K562 (cell line): ENCODE measurements around the gene AKT1S1. TPM values are rescaled to one million over a fixed set of nuclear protein-coding genes. Genes with fewer than 3 reads are reported as not detected.

ENCODE experiments used
- ATAC-seq: fragments of 200-7000 bp; cut with Tn5 transposase; 3 replicates; pipeline ENCODE4 v1.9.1; 2020; ENCODE audit warnings: moderate library complexity
- BruUV-seq: library from RNA; stranded (reverse); fragments of 400-500 nt; replicated peaks from 2 replicates; lab custom pipeline; 2021; lab: Mats Ljungman, UMichigan
- CTCF ChIA-PET: fragments of 300-600 bp; formaldehyde crosslinking; extraction: SDS; loops from one replicate; lab custom pipeline; 2021; ENCODE audit warnings: low intra/inter-chr PET ratio; lab: Yijun Ruan, JAX
- POLR2A ChIA-PET: fragments of 300-600, 350-650 bp; sonication (Branson Sonifier 250); formaldehyde crosslinking; extraction: SDS; loops from one replicate; lab custom pipeline; 2021; ENCODE audit warnings: antibody characterized with exemption, inconsistent platforms; lab: Yijun Ruan, JAX
- DNase-seq, 4 experiments: peaks; one replicate each; pipeline versions ENCODE4 v3.0.0 to v3.0.0-alpha.2; 2011 to 2018; ENCODE audit warnings: low spot score in 3 of 4, mixed read lengths in 3 of 4; ENCODE audit errors: extremely low read depth in 1 of 4
- FAIRE-seq: peaks from 2 replicates; lab custom pipeline; 2011; peaks lifted over from hg19 to GRCh38; lab: Jason Lieb, UNC
- H2AFZ ChIP-seq: 2 replicates; pipeline ENCODE4 v1.6.0; 2011; ENCODE audit warnings: low read depth, low read length, control low read depth, inconsistent platforms
- H3K27ac ChIP-seq: fragments of 200-600 bp; 3 replicates; pipeline ENCODE4 v1.8.0; 2011; ENCODE audit warnings: low read depth, mild to moderate bottlenecking, control low read depth, inconsistent platforms, low read length, moderate library complexity, mixed read lengths; ENCODE audit errors: extremely low read depth
- H3K27me3 ChIP-seq, 2 experiments: fragments of 300-600 bp in 1 of 2; 2 replicates in 1 of 2; 3 replicates in 1 of 2; pipeline versions ENCODE4 v1.6.0 to v1.8.0; 2011; ENCODE audit warnings: inconsistent platforms in 2 of 2, low read length in 2 of 2, mild to moderate bottlenecking in 1 of 2, mixed read lengths in 1 of 2, moderate library complexity in 1 of 2; ENCODE audit not compliant: control insufficient read depth in 2 of 2, insufficient read depth in 2 of 2
- H3K36me3 ChIP-seq: fragments of 300-600 bp; 3 replicates; pipeline ENCODE4 v1.8.0; 2011; ENCODE audit warnings: mild to moderate bottlenecking, low read length, inconsistent platforms; ENCODE audit not compliant: control insufficient read depth, insufficient read depth
- H3K4me1 ChIP-seq, 2 experiments: fragments of 200-600 bp in 1 of 2; replicated peaks in 1 of 2; 2 replicates in 1 of 2; 3 replicates in 1 of 2; pipeline versions ENCODE4 v1.5.1 to v1.8.0; 2011; ENCODE audit warnings: inconsistent platforms in 2 of 2, low read length in 2 of 2, mild to moderate bottlenecking in 1 of 2, mixed read lengths in 1 of 2, moderate library complexity in 1 of 2; ENCODE audit not compliant: control insufficient read depth in 2 of 2, insufficient read depth in 2 of 2
- H3K4me2 ChIP-seq: 2 replicates; pipeline ENCODE4 v1.6.1; 2011; ENCODE audit warnings: low read length, control low read depth, inconsistent platforms, mixed read lengths; ENCODE audit not compliant: insufficient read depth
- H3K4me3 ChIP-seq: fragments of 200-600 bp; sonication (generic), shearing (Covaris generic); 2 replicates; pipeline ENCODE4 v1.5.1; 2016; ENCODE audit warnings: control low read depth, inconsistent platforms
- H3K79me2 ChIP-seq: fragments of 200-600 bp; 3 replicates; pipeline ENCODE4 v1.8.0; 2011; ENCODE audit warnings: low read length, inconsistent platforms; ENCODE audit not compliant: control insufficient read depth, insufficient read depth
- H3K9ac ChIP-seq, 2 experiments: 2 replicates each; pipeline versions ENCODE4 v1.6.0 to v1.6.1; 2011; ENCODE audit warnings: low read depth in 2 of 2, low read length in 2 of 2, control low read depth in 1 of 2, inconsistent platforms in 1 of 2, mild to moderate bottlenecking in 1 of 2, mixed read lengths in 1 of 2; ENCODE audit not compliant: insufficient read depth in 1 of 2
- H3K9me1 ChIP-seq: one replicate; pipeline ENCODE4 v1.6.0; 2011; ENCODE audit warnings: inconsistent platforms, mild to moderate bottlenecking, low read length, moderate library complexity; ENCODE audit not compliant: control insufficient read depth, insufficient read depth
- H3K9me3 ChIP-seq: replicated peaks from 2 replicates; pipeline ENCODE4 v1.5.1; 2011; ENCODE audit warnings: low read depth, low read length, inconsistent platforms; ENCODE audit not compliant: control insufficient read depth, insufficient read depth
- H4K20me1 ChIP-seq: replicated peaks from 2 replicates; pipeline ENCODE4 v1.6.1; 2011; ENCODE audit warnings: low read length, inconsistent platforms, mixed read lengths; ENCODE audit not compliant: control insufficient read depth, insufficient read depth
- ATF7 ChIP-seq: fragments of 450-650 bp; IDR thresholded peaks from 2 replicates; pipeline ENCODE4 v1.7.1; 2014; ENCODE audit warnings: mild to moderate bottlenecking, moderate library complexity
- CHD4 ChIP-seq: fragments of 200-600 bp; sonication (generic); IDR thresholded peaks from 3 replicates; pipeline ENCODE4 v1.6.1; 2012; ENCODE audit warnings: low read depth, mild to moderate bottlenecking, mixed read lengths, low read length, inconsistent platforms; ENCODE audit not compliant: insufficient read depth, insufficient replicate concordance, poor library complexity, severe bottlenecking
- DMBX1 ChIP-seq: fragments of 250-450 bp; sonication (Bioruptor Pico); IDR thresholded peaks from 2 replicates; pipeline ENCODE4 v1.8.0; 2022; ENCODE audit warnings: inconsistent platforms, mild to moderate bottlenecking, moderate library complexity, borderline replicate concordance
- JUN ChIP-seq, 2 experiments: sonication (generic) in 1 of 2; formaldehyde crosslinking in 1 of 2; IDR thresholded peaks; 2 replicates each; pipeline versions ENCODE4 v1.6.1 to v1.8.0; 2012 to 2022; ENCODE audit warnings: borderline replicate concordance in 2 of 2, mild to moderate bottlenecking in 2 of 2, improper control_type of control experiment in 1 of 2, low read depth in 1 of 2, low read length in 1 of 2, missing genetic modification reagents in 1 of 2
- RREB1 ChIP-seq: fragments of 250-450 bp; sonication (Bioruptor Pico); IDR thresholded peaks from 2 replicates; pipeline ENCODE4 v1.4.0; 2020
- ZNF431 ChIP-seq: sonication (generic); formaldehyde crosslinking; IDR thresholded peaks from 2 replicates; pipeline ENCODE4 v1.8.0; 2022; ENCODE audit warnings: mild to moderate bottlenecking, missing genetic modification reagents
- WGBS: fragments of 100-300 bp; shearing (Covaris generic); methylation state at CpG from one replicate; pipeline ENCODE4 v1.1.6; 2016; ENCODE audit warnings: low coverage, mixed read lengths; ENCODE audit not compliant: insufficient coverage; ENCODE audit errors: missing lambda C conversion rate; 5-methylcytosine and 5-hydroxymethylcytosine counted together
- in situ Hi-C: fragments of 300-500 bp; cut with MboI; formaldehyde crosslinking; loops from 4 replicates; pipeline ENCODE4 v1.15.0; 2018; ENCODE audit warnings: inconsistent platforms, mixed read lengths
- intact Hi-C: fragments of 100-400 bp; cut with micrococcal nuclease; formaldehyde crosslinking; loops from 2 replicates; pipeline ENCODE4 v1.14.2; 2022
- polyA plus RNA-seq, 8 experiments: library from polyadenylated mRNA; depleted of rRNA in 4 of 8; stranded (reverse) in 5 of 8; unstranded in 3 of 8; fragments of >200 nt; fragmentation: Nextera tagmentation in 2 of 8; fragmentation: Illumina TruSeq in 1 of 8; extraction: Ambion mirVana in 2 of 8; extraction: Trizol in 1 of 8; gene quantifications; 2 replicates each; pipeline versions ENCODE4 v1.2.1 to v1.2.3, GENCODE V29; 2011 to 2014; ENCODE audit warnings: inconsistent platforms in 1 of 8, missing spikeins in 1 of 8
- total RNA-seq, 7 experiments: library from RNA; depleted of rRNA in 6 of 7; stranded (reverse); fragments of >200 nt in 6 of 7; fragmentation: Illumina TruSeq in 2 of 7; extraction: Trizol in 2 of 7; gene quantifications; 2 replicates each; pipeline versions ENCODE4 v1.2.1 to v1.2.3, GENCODE V29; 2011 to 2021; ENCODE audit warnings: low replicate concordance in 1 of 7
- TF ChIP-seq, protein P1 (sequence below): fragments of 200-800 bp; sonication (Bioruptor generic); IDR thresholded peaks from 2 replicates; pipeline ENCODE4 v1.6.1; 2017; ENCODE audit warnings: missing genetic modification characterization, missing compliant biosample characterization

AKT1S1 gene
- total and polyA plus RNA-seq, 9 of the 15 experiments (the other 6 are each of a cell fraction or from before 2014, with no cell fraction given): 1.2 to 50.3 (median 17.1) TPM

DNA sequence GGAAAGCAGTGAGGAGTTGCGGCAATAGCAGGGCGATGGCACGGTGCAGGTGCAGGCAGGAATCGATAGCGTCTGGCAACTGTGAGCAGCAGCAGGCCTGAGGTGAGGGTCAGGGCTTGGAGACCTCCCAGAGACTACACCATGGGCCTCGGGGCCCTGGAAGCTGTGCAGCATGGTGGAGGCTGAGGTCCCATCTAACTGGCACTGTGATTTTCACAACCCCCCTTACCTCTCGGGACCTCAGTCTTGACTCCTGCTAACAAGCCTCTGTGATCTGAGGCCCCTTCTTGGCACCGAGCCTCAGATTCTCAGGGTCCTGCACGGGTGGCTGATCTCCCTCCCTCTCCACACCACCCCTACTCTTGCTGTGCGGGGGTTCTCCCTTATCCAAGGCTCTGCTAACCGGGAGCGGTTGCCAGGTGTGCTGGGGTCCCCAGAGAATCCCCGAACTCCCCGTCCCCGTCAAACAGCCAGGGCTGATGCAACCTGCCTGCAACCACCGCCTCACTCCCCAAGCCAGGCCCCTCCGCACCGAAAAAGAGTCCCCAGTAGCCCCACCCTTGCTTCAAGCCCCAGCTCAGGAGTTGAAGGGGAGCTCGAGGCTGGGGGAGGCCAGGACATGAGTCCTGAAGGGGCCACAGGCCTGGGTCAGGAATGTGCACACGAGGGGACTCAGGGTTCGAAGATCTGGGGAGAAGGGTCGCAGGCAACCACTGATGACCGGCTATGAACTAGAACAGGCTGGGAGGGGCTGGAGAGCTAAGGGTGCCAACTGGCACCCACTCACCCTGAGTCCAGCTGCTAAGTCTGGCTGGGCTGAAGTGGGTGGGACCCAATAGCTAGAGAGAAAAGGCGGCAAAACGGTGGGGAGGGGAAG, 47.1 kb upstream of the AKT1S1 start (continued):
- peak; percentile 81 for TF ChIP-seq ATF7
- TF ChIP-seq CHD4: no peak
- no peak for TF ChIP-seq ZNF431 (CRISPR knock-in tag)
- TF ChIP-seq, protein P1, sequence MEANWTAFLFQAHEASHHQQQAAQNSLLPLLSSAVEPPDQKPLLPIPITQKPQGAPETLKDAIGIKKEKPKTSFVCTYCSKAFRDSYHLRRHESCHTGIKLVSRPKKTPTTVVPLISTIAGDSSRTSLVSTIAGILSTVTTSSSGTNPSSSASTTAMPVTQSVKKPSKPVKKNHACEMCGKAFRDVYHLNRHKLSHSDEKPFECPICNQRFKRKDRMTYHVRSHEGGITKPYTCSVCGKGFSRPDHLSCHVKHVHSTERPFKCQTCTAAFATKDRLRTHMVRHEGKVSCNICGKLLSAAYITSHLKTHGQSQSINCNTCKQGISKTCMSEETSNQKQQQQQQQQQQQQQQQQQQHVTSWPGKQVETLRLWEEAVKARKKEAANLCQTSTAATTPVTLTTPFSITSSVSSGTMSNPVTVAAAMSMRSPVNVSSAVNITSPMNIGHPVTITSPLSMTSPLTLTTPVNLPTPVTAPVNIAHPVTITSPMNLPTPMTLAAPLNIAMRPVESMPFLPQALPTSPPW: peak; percentile 85

DNA sequence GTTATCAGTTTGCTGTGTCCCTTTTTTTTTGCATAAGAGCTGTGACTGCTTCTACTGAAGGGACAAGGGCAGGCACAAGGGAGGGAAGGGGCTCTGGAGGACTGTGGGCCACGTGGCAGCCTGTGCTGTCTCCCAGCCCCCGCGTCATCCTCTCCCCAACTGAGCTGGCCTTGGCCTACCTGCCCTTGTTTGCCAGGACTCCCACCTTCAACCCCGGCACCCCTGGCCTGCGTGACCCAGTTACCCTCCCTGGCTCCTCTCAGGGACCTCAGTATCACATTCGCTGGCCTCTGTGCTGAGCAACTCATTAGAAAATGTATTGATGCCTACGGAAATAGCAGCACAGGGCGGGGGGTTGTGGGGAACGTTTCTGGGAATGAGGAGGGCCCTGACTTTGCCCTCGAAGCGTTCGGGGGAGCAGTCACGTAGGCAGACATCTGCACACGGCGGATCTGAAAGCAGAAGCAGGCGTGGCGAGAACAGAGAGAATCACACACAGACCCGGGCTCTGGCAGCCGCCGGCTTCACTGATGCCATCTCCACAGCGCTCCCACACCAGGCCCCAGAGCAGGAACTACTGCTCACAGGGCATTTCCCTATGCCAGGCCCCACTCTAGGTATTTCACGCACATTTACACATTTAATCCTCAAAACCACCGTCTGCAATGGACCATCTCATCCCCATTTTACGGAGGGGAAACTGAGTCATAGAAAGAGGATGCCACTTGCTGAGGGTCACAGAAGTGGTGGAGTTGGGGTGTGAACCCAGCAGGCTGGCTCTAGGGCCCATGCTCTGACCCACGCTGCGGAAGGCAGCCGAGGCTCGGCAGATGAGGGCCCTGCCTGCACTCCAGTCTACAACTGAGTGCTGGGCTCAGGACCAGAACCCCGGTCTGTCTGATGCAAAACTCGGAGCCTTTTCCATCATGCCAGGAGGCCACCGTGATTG, 46.2 kb upstream of the AKT1S1 start:
- Histone ChIP-seq H3K9me3 (no peaks in the 10 kb centered on the region), H3K79me2 (peaks cover 97% of the 10 kb centered on the region), H3K27me3 (no peaks in the 10 kb centered on the region), H3K4me3 (no peak overlapping the region), H3K36me3 (peaks cover 92% of the 10 kb centered on the region), H4K20me1 (peaks cover 28% of the 10 kb centered on the region), H2AFZ (no peak overlapping the region), H3K4me2 (no peak overlapping the region), H3K9ac (peak overlapping the region; percentile 58 to 82; a peak in 3 of 4 replicates), H3K9me1 (peaks cover 9% of the 10 kb centered on the region), H3K27ac (peak overlapping the region; percentile 70; the same call in 2 of the 3 replicates), H3K4me1 (peaks cover 30 to 56% of the 10 kb centered on the region in 2 experiments)
- in situ Hi-C loops: no loop called here
- BruUV-seq: no TSS peak
- no peak for FAIRE-seq
- ChIA-PET CTCF (no interaction called here), POLR2A (interaction anchor here (0.7 to 1.2 kb wide), 4 partner anchors 9 to 798 kb away, joined by 3 to 6 read pairs (median 4); no protein-coding TSS in a partner anchor)
- no peak for DNase-seq
- 94% methylated on average over 28 of the region's 31 CpGs for WGBS
- intact Hi-C loops: no loop called here
- no peak for ATAC-seq
- TF ChIP-seq RREB1 (CRISPR knock-in tag) (0 out of 2 replicates have a peak, but pooled peaks have one; percentile 16), JUN (IDR thresholded peaks at IDR 0.05; ENCODE audit: borderline replicate concordance, low read depth, low read length) (no peak), JUN (CRISPR knock-in tag; IDR thresholded peaks at IDR 0.05; ENCODE audit: borderline replicate concordance) (0 out of 2 replicates have a peak, but pooled peaks have one; percentile 54), DMBX1 (CRISPR knock-in tag) (peak; percentile 6; the same call in 1 of the 2 replicates)
